Fibroblast of lung (primary cell): ENCODE data around the gene INHA.

Source experiments
- EZH2 ChIP-seq: IDR thresholded peaks from 2 replicates; pipeline ENCODE4 v1.5.1; 2012; ENCODE audit warnings: low read length, control low read depth, mild to moderate bottlenecking; ENCODE audit errors: missing control alignments
- TF ChIP-seq, protein P1 (sequence below), 2 donors: IDR thresholded peaks in 1 of 2; conservative IDR thresholded peaks in 1 of 2; 1 replicate in 1 of 2; 2 replicates in 1 of 2; pipeline ENCODE4 v1.5.1; 2011 to 2012; ENCODE audit warnings: low read length in 2 of 2, control low read depth in 1 of 2, inconsistent platforms in 1 of 2, low read depth in 1 of 2, mild to moderate bottlenecking in 1 of 2

DNA sequence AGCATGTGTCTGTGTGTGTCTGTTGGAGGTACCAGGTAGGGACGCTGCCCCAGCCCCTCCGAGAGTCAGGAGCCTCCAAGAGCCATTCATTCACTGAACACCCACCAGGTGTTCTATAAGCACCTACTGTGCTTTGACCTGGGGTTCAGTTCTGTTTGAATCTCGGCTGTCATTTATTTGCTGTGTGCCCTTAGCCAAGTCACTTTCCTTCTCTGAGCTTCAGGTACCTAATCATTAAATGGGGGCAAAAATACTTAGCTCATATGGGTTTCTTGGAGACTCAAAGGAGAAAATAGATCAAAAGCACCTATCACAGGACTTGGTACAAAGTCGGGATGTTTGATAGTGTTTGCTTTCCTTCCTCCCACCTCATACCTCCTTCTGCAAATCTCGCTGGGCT, 44.6 kb upstream of the INHA start:
- TF ChIP-seq, protein P1, sequence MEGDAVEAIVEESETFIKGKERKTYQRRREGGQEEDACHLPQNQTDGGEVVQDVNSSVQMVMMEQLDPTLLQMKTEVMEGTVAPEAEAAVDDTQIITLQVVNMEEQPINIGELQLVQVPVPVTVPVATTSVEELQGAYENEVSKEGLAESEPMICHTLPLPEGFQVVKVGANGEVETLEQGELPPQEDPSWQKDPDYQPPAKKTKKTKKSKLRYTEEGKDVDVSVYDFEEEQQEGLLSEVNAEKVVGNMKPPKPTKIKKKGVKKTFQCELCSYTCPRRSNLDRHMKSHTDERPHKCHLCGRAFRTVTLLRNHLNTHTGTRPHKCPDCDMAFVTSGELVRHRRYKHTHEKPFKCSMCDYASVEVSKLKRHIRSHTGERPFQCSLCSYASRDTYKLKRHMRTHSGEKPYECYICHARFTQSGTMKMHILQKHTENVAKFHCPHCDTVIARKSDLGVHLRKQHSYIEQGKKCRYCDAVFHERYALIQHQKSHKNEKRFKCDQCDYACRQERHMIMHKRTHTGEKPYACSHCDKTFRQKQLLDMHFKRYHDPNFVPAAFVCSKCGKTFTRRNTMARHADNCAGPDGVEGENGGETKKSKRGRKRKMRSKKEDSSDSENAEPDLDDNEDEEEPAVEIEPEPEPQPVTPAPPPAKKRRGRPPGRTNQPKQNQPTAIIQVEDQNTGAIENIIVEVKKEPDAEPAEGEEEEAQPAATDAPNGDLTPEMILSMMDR (conservative IDR thresholded peaks at IDR 0.05 in 1 of 2, IDR thresholded peaks at IDR 0.05 in 1 of 2; ENCODE audit: low read depth in 1 of 2, low read length in 2 of 2) = no peak
- no peak for TF ChIP-seq EZH2
